ENCODE data around the gene HCST.
"Not testable (repeated sequence)": the region's sequence is repeated elsewhere in the genome, so short reads cannot be mapped to it uniquely, and the experiment has no call there.

The HCST gene

DNA sequence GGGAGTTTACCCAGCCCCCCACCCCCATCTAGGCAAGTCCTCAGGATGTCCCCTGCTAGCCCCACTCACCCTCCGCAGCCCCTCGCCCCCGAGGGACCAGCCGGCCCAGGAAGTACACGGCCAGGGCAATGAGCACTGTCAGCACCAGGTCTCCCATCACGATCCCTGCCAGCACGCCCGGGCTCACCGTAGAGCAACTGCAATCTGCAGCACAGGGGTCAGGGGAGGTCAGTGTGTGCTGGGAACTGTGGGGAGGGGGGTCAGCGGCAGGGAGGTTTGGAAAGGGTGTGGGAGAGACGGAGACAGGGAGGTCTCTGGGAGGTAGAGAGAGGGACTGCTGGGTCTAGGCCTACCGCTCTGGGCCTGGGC, 5.0 kb downstream of the HCST start:
- no peak for DNase-seq

DNA sequence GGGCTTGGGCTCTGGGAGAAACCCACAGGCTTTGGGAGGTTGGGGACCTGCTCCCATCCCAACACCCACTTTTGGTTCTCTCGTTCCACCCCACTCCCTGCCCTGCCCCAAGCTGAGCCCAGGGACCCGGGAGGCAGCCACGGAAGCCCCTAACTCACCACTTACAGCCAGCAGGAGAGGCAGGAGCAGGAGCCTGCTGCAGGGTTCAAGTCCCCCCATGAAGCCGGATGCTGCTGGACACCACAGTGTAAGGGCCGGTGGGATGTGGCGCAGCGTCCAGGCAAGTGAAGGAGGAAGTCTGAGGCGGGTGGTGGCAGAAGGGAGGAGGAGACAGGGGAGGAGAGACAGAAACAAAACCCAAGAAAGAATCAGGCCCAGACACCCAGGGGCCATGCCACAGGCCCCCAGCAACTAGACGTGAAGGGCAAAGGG, 5.7 kb downstream of the HCST start, which contains the start of gene TYROBP:
TYROBP (minus strand) TSS at position 286 of the 432 bp plus-strand sequence; CDS start at position 219, 67 bp downstream.
- DNase-seq: peak; percentile 73

DNA sequence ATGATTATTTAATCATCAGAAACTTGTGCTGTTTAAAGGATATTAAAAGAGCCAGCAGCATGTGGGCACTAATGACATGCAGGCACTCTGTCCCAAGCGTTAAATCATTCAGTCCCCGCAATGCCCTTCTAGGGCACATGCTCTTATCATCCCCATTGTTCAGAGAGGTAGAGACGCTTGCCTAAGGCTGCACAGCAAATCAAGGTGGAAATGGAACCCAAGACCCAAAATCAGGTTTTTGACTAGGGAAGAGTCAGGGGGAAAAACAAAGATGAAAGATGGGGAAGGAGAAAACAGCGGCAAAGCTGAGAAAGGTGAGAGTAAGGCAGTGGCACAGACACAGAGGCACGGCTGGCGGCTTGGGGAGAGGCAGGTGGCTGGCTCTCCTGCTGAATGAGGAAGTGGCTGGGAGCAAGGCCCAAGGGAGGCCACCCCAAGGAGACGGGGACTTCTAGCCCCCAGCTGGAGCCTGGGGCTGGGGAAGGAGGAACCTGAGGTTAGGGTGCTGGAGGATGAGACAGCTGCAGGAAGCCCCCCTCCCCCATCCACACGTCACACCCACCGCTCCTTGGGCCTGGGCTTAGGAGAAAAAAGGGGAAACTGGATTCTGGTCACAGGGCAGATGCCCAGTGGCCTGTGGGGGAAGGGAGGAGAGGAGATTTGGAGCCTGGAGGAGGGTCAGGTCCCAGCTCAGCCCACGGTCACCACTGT, 6.8 kb downstream of the HCST start:
- peak; percentile 98 for DNase-seq

DNA sequence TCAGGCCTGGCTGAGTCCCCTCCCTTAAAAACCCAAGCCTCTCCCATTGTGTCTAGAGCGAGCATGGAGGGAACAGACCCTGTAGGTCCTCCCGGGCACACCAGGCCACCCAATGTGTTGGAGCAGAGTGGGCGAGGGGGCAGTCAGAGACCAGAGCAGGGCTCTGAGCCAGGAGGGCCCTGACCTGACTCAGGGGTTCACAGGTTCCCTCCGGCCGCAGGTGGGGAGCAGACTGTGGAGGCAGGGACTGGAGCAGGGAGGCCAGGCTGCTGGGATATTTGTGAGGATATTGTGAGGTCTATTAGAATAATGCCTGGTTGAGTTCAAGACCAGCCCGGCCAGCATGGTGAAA, 7.3 kb downstream of the HCST start:
- no peak for DNase-seq

DNA sequence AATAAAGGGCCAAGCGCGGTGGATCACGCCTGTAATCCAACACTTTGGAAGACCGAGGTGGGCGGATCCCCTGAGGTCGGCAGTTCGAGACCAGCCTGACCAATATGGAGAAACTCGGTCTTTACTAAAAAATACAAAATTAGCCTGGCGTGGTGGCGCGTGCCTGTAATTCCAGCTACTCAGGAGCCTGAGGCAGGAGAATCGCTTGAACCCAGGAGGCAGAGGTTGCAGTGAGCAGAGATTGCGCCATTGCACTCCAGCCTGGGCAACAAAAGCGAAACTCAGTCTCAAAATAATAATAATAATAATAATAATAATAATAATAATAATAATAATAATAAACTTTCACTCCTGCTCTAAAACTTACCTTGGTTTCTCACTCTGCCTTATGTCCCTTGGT, 8.0 kb downstream of the HCST start:
- DNase-seq: not testable (repeated sequence)

DNA sequence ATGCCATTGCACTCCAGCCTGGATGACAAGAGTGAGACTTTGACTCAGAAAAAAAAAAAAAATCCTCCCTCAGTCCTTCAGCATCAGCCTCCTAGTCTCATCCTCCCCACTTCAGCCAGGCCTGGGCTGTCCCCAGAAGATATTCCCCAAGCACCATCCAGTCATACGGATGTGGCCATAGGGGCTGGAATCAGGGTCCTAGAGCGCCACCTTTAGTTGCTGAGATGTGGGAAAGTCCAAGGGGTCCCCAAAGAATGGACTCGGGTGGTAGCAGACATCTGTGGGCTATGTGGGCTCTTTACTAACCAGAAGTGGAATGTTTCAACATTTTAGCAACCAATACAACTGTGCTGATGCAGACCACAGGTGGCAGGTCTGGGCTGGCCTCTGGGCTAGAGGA, 8.8 kb downstream of the HCST start:
- peak; percentile 33 for DNase-seq

DNA sequence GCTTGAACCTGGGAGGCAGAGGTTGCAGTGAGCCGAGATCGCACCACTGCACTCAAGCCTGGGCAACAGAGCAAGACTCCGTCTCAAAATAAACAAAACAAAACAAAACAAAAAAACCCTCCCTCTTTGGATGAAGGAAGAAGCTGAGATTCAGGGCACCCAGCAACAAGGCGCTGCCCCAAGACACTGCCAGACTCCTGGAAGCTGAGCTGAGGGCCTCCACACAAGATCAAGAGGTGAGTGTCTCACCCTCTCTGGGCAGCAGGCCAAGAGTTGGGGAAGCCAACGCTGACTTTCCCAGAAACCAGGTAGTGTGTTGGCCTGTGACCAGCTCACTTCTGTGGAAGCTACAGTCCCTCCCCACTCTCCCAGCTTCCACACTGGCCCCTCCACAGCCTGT, 9.5 kb downstream of the HCST start:
- DNase-seq: peak; percentile 25

DNA sequence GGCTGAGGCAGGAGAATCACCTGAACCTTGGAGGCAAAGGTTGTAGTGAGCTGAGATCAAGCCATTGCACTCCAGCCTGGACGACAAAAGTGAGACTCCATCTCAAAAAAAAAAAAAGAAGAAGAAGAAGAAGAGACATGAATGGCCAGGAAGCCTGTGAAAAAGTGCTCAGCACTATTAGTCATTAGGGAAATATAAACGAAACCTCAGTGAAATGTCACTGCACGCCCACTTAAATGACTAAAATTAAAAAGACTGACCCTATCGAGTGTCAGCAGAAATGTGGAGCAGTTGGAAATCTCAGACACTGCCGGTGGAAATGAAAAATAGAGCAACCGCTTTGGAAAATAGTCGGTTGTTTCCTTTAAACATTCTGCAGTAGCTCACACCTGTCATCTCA, 11.3 kb downstream of the HCST start:
- DNase-seq: peak; percentile 93

DNA sequence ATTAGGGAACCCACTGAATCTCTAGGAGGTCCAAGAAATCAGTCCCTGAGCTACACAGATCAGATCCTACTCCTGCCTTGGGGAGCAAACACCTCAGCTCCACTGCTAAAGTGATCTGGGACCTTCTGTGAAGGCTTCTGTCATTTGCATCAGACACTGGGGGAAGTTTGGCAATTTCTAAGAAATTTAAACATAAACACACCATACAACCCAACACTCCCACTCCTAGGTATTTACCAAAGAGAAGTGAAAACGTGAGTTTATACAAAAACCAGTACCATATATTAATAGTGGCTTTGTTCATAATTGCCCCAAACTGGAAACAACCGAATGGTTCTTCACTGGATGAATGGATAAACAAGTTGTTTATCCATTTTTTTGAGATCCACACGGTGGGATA, 13.1 kb downstream of the HCST start:
- DNase-seq: peak; percentile 64

DNA sequence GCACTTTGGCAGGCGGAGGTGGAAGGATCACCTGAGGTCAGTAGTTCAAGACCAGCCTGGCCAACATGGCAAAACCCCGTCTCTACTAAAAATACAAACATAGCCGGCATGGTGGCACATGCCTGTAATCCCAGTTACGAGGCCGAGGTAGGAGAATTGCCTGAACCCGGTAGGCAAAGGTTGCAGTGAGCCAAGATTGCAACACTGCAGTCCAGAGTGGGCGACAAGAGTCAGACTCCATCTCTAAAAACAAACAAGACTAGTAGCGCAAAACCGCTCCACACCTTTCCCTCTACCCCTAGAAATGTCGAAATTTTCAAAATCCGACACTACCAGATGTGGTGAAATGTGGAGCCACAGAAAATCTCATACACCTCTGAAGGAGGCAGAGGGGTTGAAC, 17.0 kb downstream of the HCST start:
- no peak for DNase-seq

DNA sequence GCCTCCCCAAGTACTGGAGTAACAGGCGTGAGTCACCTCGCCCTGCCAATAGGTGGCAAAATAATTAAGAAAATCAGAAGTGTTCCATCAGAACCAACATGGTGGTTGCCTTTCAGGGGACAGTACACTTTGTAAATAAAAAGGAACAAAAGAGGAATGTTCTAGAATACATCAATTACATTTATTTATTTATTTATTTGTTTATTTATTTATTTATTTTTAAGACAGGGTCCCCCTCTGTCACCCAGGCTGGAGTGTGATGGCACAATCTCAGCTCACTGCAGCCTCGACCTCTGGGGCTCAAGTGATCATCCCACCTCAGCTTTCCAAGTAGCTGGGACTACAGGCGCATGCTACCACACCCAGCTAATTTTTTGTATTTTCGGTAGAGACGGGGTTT, 18.7 kb downstream of the HCST start:
- DNase-seq: no peak

DNA sequence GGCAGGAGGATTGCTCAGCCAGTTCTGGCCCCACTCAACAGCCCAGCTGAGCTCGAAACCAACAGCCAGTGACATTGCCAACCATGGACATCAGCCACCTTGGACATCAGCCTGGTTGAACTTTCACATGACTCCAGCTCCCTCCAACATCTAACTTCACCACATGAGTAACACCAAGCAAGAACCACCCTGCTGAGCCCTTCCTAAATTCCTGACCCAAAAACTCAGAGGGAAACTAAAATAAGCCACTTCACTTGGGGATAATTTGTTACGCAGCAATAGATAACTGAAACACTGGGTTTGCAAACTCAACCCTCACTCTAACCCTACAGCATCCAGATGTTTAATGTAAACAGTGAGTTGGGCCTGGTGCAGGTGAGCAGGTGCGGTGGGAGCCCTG, 23.2 kb downstream of the HCST start:
- no peak for DNase-seq

DNA sequence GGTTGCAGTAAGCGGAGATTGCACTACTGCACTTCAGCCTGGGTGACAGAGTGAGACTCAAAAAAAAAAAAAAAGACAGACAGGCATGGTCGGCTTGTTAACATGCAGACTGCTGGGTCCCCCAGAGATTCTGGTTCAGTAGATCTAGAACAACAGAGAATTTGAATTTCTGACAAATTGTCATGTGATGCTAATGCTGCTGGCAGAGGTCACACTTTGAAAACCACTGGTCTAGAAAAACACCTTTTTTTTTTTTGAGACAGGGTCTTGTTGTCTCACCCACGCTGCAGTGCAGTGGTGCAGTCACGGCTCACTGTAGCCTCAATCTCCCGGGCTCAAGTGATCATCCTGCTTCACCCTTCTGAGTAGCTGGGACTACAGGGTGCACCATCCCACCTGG, 26.2 kb downstream of the HCST start:
- DNase-seq: no peak

DNA sequence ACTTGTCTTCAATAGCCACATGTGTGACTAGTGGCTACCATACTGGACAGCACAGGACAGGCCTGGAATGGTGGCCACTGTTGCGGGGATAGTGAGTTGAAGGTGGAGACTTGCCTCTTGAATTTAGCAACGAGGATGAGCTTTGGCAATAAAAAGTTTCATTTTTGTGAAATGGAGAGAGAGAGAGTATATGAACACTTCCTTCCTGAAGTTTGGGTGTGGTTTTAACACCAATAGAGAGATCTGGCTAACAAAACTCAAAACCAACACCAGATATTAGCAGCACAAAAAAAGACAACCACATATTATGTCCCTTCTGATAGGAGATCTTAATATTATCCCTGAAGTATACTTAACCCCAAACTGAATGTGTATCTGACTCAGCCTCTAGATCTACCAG, 27.5 kb downstream of the HCST start:
- DNase-seq: peak; percentile 55

DNA sequence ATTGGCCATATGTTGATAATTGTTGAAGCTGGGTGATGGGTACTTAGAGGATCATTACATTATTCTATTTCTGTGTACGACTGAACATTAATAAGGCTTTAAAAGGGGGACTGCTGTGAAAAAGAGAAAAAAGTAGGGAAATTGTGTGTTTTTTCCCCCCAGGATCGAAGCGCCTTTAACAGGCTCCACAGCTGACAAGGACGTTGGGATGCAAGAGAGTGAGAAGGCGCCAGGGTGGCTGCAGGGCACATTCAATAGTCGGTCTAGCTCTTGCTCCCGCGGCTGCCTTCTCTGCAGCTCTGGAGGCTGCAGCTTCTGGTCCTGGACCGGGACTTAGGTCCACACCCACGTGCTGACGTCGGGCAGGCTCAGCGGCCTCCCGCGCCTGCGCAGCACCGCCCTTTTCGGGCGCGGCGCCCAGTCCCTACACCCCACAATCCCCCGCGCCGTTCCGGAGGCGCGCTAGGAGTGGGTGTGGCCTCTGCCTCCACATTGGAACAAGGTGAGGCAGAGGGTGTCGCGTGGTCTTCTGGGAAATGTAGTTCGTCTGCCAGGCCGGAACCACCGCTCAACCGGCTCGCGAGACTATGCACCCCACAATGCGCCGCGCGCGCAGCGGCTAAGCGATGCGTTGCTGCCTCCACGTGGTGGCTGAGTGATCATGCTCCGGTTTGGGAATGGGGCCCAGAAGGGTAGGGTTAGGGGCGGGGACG, 29.0 kb downstream of the HCST start:
- DNase-seq: peak; percentile 100

DNA sequence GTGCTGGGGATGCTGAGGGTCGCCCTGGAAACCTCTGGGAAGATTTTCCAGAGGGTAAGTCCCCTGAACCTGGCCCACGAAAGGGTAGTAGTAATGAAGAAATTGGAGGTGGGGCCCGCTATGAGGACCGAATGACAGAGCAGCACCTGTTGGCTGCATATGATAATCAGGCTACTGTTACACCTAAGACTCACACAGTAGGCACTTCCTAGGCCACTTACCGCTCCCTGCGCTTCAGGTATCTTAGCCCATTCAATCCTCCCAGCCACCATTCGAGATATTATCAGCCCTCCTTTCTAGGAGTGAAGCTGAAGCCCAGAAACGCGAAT, 29.5 kb downstream of the HCST start:
- no peak for DNase-seq

DNA sequence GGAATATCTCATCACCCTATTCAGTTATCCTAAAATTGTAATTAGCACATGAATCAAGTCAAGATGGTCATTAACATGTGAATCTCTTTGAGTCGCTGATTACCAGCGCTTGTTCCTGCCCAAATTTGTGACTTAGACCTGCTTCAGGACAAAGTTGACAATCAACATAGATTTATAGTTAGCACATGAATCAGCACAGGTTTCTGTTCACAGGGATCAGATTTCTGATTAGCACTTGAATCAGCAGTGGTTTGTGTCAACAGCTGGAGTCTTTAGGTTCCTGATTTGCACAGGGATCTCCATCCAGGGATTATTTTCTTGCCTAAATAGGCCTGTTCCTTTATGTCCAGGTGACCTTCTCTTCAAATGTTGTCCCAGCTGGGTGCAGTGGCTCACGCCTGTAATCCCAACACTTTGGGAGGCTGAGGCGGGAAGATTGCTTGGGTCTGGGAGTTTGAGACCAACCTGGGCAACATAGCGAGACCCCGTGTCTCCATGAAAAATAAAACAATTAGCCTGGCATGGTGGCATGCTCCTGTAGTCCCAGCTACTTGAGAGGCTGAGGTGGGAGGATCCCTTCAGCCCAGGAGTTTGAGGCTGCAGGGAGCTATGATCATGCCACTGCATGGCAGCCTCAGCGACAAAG, 30.1 kb downstream of the HCST start:
- no peak for DNase-seq

DNA sequence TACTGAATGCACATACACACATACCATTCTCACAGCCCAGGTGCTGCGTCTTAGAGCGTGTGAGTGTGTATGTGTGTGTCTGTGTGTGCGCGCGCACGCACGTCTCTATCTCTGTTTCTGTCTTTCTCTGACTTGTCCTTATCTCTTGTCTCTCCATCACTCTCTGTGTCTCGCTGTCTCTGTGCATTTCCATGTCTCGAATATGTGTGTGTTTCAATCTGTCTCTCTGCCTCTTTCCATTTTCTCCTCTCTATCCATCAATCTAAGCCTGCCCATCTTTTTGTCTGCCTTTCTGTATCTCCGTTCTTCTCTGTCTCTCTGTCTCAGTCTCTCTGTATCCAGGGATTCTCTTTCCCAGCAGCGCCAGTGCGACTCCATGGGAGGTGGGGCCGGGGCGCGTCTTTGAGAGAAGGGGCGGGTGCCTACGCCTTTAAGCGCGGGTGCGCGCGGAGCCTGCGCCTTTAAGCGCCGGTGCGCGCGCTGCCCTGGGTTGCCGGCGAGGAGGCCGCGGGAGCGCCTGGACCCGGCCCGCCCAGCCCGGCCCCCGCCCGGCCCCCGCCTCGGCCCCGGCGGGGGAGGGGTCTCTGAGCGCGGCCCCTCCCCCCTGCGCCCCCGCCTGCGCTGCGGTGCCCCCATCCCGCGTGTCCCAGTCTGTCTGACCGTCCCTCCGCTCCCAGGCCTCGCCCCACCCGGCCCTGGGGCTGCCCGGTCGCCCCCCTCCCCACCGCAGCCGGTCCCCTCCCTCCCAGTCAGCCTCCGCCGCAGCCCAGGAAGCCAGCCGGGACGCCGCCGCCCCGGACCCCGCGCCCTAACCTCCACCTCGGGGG, 33.8 kb downstream of the HCST start, which contains the start of gene LRFN3:
LRFN3 (plus strand) TSS at position 464 of the 827 bp plus-strand sequence. CDS start 3,052 bp downstream, outside the sequence.
- peak; percentile 27 for DNase-seq

DNA sequence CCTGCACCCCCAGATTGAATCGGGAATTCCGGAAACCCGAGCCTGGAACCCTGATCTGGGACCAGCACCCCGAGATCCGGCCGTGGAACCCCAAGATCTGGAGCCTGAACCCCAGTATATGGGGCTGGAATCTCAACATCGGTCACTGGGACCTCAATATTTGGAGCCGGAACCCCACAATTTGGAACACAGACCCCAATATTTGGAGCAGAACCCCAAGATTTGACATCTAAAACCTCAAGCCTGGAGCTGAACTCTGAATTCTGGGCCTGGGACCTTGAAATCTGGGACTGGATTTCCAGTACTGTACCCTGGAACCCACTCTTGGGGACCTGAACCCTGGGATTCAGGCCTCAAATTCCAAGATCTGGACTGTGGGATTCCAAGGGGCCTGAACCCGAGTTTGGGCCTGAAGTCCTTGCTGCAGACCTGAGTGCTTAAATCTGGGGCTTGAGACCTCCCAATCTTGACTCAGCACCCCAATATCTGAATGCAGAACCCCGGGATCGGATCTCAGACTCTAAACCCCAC, 34.5 kb downstream of the HCST start:
- no peak for DNase-seq

DNA sequence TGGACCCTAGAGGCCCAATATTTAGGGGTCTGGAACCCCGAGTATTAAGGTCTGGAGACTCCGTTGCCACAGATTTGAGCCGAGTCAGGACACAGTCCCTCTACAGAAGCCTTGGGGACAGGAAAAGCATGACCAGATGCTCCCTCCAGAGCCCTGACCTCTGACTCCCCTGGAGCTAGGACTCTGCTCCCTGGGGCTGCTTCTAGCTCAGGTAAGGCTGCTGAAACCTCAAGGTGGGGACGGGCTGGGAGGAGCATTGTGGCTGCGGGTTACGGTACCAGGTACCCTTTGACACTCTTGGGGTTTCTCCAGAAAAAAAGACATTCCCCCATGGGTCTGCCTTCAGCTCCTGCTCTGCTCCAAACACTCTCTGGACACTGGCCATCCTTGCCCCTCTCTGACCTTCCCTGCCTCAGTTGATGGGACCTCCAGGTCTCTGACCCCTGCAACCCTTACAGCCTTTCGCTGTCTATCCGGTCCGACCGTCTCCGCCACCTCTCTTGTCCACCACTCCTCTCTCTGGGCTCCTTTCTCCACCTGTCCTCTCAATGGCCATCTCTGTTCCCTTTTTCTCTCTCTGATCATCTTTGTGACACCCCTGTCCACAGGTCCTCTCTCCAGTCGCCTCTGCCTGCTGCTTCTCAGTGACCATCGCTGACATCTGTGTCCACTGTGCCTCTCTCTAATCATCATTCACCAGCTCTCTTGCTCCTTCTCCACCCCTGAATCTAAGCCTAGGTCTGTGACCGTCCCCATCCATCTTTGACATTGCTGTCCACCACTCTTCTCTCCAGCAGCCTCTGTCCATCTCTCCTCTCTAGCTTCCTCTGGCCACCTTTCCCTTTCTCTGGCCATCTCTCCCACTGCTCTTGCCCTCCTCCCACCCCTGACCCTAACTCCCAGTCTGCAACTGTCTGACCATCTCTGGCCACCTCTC, 35.3 kb downstream of the HCST start:
- no peak for DNase-seq

DNA sequence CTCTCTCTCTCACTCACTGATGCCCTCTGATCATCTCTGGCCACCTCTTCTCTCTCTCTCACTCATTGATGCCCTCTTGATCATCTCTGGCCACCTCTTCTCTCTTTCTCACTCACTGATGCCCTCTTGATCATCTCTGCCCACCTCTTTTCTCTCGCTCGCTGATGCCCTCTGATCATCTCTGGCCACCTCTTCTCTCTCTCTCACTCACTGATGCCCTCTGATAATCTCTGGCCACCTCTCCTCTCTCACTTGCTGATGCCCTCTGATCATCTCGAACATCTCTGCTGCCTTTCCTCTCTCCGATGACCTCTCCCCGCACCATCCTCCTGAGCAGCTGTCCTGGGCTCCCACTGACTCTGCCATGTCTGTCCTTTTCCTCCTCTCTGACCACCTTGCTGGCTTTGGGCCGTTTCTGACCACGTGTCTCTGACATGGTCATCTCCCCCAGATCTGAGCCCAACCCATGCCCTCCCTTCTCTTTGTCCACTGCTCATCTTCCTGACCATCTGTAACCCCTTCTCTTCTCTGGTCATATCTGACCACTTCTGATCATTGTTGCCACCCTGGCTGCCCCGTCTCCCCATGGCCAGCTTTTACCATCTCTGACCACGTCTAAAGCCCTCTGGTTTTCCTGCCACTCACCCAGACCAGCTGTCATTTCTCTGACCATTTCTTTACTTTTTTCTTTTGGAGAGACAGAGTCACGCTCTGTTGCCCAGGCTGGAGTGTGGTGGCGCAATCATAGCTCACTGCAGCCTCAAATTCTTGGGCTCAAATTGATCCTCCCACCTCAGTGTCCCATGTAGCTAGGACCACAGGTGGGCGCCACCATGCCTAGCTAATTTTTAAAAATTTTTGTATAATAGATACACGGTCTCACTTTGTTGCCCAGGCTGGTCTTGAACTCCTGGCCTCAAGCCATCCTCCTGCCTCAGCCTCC, 36.2 kb downstream of the HCST start:
- no peak for DNase-seq
